ENCODE results near the gene HAGHL.

GRCh38 chr16:711084-711483 is 15.8 kb upstream of the HAGHL start:
- TF ChIP-seq POLR2A (IDR thresholded peaks at IDR 0.05; ENCODE audit: low read depth, low read length) (no peak), POLR2AphosphoS5 (IDR thresholded peaks at IDR 0.05; ENCODE audit: low read depth, low read length) (no peak), POU2F2 (IDR thresholded peaks at IDR 0.05; ENCODE audit: low read depth, low read length) (no peak), TAF1 (IDR thresholded peaks at IDR 0.05; ENCODE audit: low read depth, low read length) (no peak), SPI1 (IDR thresholded peaks at IDR 0.05; ENCODE audit: low read depth, low read length) (no peak)

Measured in GM12891 (cell line).